Mesothelial cell of epicardium (in vitro differentiated cells): ENCODE measurements around the gene BCL11B. TPM values are rescaled to one million over a fixed set of nuclear protein-coding genes. Genes with fewer than 3 reads are reported as not detected.

Experiments used
- DNase-seq, 2 experiments: peaks; one replicate each; pipeline ENCODE4 v3.0.0; 2021; ENCODE audit warnings: low spot score in 2 of 2; ENCODE audit not compliant: unreplicated experiment in 2 of 2
- H3K27ac Mint-ChIP-seq: 2 replicates; pipeline ENCODE4 v1.8.0; 2021; ENCODE audit warnings: mixed read lengths
- H3K27me3 Mint-ChIP-seq: 2 replicates; pipeline ENCODE4 v1.8.0; 2021; ENCODE audit warnings: low read depth, mixed read lengths
- H3K36me3 Mint-ChIP-seq: 2 replicates; pipeline ENCODE4 v1.8.0; 2021; ENCODE audit warnings: mixed read lengths
- H3K4me1 Mint-ChIP-seq: 2 replicates; pipeline ENCODE4 v1.8.0; 2021; ENCODE audit warnings: mixed read lengths
- H3K4me3 Mint-ChIP-seq: 2 replicates; pipeline ENCODE4 v1.8.0; 2021; ENCODE audit warnings: mild to moderate bottlenecking, moderate library complexity, mixed read lengths
- H3K9me3 Mint-ChIP-seq: 2 replicates; pipeline ENCODE4 v1.8.0; 2021; ENCODE audit warnings: mixed read lengths
- total RNA-seq: library from RNA; stranded (reverse); gene quantifications from 3 replicates; pipeline ENCODE4 v1.2.1, GENCODE V29; 2021
- TF ChIP-seq, protein P1 (sequence below): fragments of 200-600 bp; sonication (generic); IDR thresholded peaks from one replicate; pipeline ENCODE4 v1.5.0; 2021; ENCODE audit warnings: antibody characterized with exemption; ENCODE audit not compliant: unreplicated experiment

The BCL11B gene
- total RNA-seq, 1 donor from 2014 or later = 11.8 TPM

GRCh38 chr14:99127651-99128167 lies 144.3 kb downstream of the BCL11B start:
- Mint-ChIP-seq H3K9me3 (no peaks in the 10 kb centered on the region), H3K4me3 (no peak overlapping the region), H3K4me1 (peaks cover 17% of the 10 kb centered on the region), H3K27me3 (peaks cover 2% of the 10 kb centered on the region), H3K36me3 (no peaks in the 10 kb centered on the region), H3K27ac (peak overlapping the region; percentile 76)
- peak in 1 of 2 experiments; percentile 36 for DNase-seq
- TF ChIP-seq, protein P1, sequence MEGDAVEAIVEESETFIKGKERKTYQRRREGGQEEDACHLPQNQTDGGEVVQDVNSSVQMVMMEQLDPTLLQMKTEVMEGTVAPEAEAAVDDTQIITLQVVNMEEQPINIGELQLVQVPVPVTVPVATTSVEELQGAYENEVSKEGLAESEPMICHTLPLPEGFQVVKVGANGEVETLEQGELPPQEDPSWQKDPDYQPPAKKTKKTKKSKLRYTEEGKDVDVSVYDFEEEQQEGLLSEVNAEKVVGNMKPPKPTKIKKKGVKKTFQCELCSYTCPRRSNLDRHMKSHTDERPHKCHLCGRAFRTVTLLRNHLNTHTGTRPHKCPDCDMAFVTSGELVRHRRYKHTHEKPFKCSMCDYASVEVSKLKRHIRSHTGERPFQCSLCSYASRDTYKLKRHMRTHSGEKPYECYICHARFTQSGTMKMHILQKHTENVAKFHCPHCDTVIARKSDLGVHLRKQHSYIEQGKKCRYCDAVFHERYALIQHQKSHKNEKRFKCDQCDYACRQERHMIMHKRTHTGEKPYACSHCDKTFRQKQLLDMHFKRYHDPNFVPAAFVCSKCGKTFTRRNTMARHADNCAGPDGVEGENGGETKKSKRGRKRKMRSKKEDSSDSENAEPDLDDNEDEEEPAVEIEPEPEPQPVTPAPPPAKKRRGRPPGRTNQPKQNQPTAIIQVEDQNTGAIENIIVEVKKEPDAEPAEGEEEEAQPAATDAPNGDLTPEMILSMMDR = no peak

DNA sequence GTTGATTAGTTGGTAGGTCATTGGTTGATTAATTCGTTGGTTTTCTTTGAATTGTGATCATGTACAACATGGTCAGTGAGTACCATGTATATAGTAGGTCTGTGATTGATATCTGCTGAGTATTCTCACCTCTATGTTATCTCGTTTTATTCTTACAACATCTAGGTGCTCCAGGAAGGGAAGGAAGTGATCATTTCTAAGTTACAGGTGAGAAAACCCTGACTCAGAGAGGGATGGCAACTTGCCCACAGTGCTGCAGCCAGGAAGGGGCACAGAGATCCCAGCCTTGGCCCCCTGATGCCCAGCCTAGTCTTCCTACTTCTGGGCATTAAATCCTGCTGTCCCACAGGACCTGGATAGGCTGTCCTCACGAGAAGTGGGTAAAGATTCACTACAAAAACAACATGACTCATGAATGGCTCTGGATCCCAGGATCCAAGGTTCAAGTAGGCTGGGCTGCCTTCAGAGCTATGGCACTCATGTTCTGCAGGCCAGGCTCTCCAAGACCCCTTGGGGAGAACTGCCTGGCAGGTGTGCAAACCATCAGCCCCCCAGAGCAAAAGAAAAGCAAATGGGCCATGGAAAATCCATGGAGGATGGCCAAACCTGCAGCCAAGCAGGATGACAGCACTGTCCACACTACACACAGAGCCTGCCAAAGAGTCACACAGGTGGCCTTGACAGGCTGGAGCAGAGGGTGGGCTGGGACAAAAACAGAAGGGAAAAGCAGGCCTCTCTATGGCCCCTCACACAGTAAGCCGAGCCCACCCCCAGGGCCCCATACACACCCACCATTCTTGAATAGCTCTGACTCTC lies 146.2 kb downstream of the BCL11B start:
- H3K27me3 Mint-ChIP-seq = peaks cover 2% of the 10 kb centered on the region
- H3K27ac Mint-ChIP-seq = no peak overlapping the region
- peaks cover 16% of the 10 kb centered on the region for H3K4me1 Mint-ChIP-seq
- no peak overlapping the region for H3K4me3 Mint-ChIP-seq
- H3K36me3 Mint-ChIP-seq = no peaks in the 10 kb centered on the region
- no peaks in the 10 kb centered on the region for H3K9me3 Mint-ChIP-seq
- TF ChIP-seq, protein P1 = no peak
- peak in 1 of 2 experiments; percentile 21 for DNase-seq

GRCh38 chr14:99125113-99125512 lies 146.9 kb downstream of the BCL11B start:
- TF ChIP-seq, protein P1 = no peak
- Mint-ChIP-seq H3K4me3 (no peak overlapping the region), H3K4me1 (peaks cover 16% of the 10 kb centered on the region), H3K9me3 (no peaks in the 10 kb centered on the region), H3K27ac (no peak overlapping the region), H3K36me3 (no peaks in the 10 kb centered on the region), H3K27me3 (peaks cover 6% of the 10 kb centered on the region)
- DNase-seq = peak in 1 of 2 experiments; percentile 17

DNA sequence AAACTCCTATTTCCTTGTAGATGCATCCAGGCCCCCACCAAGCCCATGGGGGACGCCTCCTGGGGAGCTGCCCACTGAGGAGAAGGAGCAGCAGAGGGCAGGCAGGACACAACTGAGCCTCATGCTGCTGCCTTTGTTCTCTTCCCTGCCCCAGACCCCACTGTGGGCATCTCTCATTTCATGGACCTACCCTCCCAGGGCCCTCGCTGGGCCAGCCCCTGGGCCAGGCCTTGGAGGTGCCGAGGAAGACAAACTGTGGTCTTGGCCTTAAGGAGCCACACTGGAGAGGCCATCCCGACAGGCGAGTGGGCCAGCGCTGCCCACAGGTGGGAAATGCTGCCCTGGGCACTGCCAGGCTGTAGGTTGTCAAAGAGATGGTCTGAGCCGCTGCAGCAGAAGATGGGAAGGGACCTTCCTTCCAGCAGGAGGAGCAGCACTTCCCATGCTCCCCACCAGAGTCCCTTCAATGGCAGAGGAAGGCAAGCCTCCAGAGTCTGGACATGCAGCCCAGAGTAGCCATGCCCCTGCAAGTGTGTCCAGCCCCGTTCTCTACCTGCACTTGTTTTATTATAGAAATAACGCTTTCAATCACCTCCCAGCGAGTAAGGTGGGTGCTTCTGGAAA lies 147.4 kb downstream of the BCL11B start:
- Mint-ChIP-seq H3K36me3 (no peaks in the 10 kb centered on the region), H3K27me3 (peaks cover 7% of the 10 kb centered on the region), H3K27ac (no peak overlapping the region), H3K4me3 (no peak overlapping the region), H3K4me1 (peaks cover 16% of the 10 kb centered on the region), H3K9me3 (no peaks in the 10 kb centered on the region)
- peak in 1 of 2 experiments; percentile 34 for DNase-seq
- TF ChIP-seq, protein P1 = no peak

- TF ChIP-seq, protein P1 = no peak
- H3K9me3 Mint-ChIP-seq = no peaks in the 10 kb centered on the region
- H3K36me3 Mint-ChIP-seq = no peaks in the 10 kb centered on the region
- no peak overlapping the region for H3K4me3 Mint-ChIP-seq
- peaks cover 14% of the 10 kb centered on the region for H3K27me3 Mint-ChIP-seq
- DNase-seq = peak in 1 of 2 experiments; percentile 9
- H3K27ac Mint-ChIP-seq = no peak overlapping the region
- H3K4me1 Mint-ChIP-seq = peaks cover 13% of the 10 kb centered on the region
Measured at GRCh38 chr14:99123208-99123870, 148.7 kb downstream of the BCL11B start.
